NCI-H2196 treated with DMSO at 0.1 percent for 48 hours (cell line): Measurements from ENCODE around the gene GRIN2A.

ENCODE experiments used
- DNase-seq: peaks from one replicate; lab custom pipeline; 2025; ENCODE audit not compliant: unreplicated experiment; lab: John Stamatoyannopoulos, UW

The GRIN2A gene

DNA sequence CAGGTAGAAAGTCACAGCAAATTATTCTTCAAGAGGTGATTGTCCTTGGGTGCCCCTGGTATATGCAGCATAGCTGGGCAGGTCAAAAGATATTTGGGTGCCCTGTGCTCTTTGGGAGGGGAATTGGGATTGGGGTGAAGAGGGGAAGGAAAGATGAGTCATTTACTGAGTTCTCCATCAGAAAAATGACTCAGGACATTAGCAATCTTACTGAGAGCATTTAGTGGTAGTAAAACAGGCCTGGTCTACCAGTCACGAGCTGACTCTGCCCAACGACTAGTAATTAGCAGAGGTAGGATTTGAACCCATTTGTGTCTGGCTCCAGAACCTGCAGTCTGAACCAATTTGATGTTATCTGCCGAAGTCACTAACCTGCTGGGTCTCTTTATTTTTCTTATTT lies 6.0 kb upstream of the GRIN2A start:
- no peak for DNase-seq

DNA sequence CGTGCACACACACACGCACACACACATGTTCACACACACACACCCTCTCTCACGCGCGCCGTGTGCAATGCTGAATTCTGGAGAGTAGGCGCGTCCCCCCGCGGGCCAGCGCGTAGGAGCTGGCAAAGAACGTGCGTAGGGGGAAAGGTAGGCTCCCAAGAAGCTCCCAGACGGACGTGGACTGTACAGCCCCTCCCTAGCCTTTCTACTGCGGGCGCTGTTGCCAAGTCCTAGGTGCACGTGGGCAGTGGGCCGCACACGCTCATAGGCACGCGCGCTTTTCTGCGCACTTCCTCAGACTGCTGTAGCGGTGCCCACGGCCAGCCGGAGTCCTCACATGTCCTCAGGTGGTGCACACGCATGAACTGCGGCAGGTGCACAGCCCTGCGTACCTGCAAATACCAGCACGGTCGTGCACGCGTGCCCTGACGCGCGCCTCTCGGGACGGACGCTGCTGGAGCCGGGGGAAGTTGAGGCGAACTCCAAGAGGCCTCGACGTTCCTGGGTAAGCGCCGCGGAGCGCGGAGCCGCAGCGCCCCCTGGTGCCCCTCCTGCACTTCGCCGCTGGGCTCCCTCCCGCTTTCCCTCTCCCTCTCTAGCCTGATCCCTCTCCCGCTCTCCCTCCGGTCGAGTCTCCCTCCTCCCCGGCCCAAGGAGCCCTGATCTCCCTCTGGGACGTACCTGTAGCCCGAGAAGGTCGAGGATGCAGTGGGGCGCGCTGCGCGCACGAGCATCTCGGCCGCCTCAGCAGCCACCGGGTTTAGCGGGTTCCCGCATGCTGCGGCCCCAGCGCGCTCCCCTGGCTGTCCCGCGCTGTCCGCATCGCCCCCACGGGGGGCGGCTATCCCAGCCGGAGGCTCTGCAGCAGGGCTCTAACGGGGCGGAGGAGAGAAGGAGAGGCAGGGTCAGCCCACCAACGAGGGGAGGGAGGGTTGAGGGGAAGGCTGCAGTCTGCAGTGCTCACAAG lies 749 bp downstream of the GRIN2A start:
- DNase-seq: no peak

DNA sequence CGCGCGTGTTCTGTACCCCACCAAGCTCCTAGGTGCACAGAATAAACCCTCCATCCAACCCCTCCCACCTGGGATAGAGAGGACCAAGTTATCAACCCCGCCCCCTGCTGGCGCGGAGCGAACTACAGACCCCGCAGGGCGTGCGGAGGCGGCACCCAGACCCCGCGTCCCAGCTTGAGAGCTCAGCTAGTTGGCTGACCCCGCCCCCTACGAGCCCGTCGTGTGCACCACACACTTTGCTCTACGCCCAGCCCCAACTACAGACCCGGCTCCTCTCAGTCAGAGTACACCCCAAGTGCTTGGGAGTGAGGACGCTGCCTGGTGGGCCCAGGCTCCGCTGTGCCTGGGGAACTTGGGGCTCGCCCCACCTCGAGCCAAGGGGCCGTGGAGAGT lies 1.5 kb downstream of the GRIN2A start:
- DNase-seq: no peak

DNA sequence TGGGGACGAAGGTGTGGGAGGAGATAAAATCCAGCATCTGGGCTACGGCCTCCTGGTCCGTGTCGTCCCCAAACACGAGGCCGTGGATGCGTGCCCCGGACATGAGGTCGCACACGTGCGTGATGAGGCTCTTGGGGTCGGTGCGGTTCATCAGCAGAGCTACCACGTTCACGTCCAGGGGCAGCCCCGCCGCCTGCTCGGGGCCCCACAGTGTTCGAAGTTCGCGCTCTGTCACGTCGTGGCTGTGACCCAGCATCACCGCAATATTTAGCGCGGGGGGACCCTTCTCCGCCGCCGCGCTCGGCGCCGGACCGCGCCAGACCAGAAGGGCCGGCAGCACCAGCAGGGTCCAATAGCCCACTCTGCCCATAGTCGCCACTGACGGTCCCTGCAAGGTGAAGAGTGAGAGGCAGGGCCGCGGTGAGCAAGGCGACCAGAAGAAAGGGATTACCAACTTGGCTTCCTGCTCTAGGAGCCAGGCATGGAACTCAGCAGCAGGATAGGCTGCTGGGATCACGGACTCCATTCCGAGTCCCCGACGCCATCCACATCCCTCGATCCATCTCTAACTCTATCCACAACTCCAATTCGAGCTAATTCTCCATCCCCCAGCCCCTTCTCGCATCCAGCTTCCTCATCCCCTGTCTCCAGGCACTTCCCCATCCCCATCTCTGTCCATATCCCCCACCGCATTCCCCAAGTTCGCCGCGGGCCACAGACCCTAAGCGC lies 2.0 kb downstream of the GRIN2A start:
- no peak for DNase-seq

DNA sequence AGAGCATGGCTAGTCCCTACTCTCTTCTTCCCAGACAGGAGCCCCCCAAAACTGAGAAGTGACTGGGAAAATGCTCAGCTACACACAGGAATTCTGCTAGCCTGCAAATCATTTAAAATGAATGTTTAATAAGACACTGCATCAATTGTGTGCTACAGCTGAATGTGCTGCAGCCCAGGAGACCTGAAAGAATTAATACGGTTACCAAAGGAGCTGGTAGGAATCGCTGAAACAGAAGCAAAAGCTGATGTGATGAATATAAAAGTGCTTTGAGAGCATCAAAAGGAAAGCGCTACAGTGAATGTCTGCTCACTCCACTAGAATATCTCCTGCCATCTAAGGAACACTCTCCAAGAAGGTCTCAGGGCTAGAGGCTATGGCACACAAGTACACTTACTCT lies 3.7 kb downstream of the GRIN2A start:
- DNase-seq: no peak

DNA sequence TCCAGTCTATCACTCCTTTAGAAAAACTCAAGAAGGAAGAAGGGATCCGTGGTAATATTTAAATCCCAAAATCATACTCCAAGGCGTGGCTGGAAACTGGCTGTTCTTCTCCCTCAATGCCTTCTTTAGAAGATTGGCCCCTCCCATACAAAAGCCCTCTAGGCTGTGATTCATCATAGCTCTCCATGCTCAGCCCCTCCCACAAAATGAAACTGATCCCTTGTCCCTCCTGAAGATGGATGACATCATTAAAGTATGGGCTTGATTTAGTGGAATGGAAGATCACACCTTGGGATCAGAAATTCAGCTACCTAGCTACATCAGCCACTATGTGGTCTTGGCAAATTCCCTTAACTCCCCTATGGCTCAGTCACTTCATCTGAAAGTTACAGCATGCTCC lies 4.1 kb downstream of the GRIN2A start:
- DNase-seq: no peak

DNA sequence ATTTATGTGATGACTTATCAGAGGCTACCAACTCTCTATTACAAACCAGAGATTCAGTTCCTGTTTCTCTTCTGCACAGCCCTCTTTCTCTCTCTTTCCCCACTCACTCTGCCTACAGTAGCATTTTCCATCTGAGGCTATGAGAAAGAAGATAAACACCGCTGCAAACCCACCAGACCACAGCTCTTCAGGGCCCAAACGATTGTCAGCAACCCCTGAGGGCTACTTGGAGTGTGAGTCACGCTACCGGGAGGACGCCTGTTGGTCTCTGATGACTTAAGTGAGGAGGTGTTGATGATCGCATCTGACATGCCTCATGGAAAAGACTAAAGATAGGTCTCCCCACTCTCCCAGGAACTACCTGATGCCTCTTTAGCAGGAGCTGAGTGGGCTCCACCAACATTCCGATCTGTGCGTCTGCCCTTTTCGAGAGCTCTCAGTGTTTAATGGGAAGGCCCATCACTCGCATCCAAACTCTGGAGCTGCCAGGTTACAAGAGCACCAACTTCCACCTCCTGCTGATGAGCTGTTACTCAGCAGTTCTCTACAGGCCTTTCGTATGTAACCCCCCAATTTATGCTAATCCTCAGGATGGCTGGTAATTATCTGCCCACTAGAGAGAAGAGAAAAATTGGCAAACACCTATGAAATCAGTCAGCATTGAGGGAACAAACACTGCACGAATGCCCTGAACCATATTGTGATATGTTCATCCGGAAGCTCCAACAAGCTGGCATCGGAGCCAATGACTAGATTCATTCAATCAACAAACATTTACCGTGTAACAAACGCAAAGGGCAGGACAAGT lies 9.2 kb downstream of the GRIN2A start:
- DNase-seq: no peak

DNA sequence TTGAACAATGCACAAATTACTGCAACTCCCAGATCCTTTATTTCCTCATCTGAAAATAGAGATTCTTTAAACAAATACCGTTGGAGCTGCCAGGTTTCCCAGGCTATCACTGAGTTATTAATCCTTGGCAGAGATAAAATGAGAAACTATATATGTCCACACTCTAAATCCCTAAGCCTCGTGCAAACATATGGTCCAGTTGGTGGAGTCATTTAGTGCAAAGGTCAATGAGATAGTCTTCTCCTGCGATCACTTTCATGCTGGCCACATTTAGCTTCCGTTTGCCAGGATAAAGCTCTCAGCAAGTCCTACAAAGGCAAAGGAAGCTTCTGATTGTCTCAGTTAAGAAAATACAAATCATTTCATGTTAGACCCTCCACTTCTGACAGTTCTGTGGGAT lies 11.0 kb downstream of the GRIN2A start:
- no peak for DNase-seq

DNA sequence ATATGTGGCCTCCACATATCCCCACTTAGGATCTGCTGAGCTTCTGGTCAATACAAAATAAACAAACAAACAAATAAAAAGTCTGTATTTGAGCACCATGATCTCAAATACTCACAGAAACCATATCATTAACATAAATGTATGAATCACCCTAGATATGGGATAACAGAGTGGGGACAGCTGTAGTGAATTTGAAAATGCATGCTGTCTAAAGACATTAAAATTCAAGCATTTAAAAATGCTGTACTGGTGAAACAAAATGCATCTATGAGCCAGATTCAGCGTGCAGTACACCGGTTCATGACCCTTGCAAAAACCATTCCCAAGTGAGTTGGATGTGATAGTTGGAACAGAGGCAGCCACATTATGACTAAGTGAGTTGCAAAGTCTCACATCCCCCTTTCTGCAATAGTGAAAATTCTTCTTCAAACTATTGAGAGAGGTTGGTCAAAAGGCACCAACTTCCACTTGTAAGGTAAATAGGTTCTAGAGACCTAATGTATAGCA lies 12.3 kb downstream of the GRIN2A start:
- no peak for DNase-seq

DNA sequence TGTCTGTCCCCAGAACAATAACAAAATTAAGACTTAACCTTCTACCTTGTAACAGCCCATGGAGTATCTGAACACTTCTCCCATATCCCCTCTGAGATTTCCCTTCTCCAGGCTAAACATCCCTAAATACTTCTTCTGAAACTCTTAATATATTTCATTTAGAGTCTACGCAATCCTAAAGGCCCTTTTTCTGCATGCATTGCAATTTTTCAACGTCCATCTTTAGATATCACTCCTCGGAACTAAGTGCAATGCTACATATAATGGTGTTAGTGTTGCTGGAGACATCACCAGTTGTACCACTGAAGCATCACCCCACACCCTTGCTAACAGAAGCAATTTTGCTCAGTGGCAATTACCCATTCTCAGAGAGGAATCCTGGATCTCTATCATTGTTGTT lies 13.2 kb downstream of the GRIN2A start:
- DNase-seq: no peak

DNA sequence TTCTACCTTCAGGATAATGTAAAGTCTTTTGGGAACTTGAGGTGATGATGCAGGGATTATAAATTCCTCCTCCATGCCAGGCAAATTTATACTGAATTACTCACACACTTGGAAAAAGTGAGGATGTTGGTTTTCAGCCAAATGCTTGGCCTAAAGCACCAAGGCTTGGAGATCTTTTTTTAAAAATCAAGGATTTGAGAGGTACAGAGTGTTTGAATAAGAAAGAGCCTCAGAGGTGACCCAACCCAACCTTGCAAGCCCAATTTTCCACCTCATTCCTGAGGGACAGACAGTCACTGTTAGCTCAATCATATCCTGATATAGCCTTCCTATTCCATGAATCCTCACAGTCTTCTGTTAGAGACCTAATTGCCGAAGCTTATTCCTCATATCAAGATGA lies 14.0 kb downstream of the GRIN2A start:
- DNase-seq: no peak

DNA sequence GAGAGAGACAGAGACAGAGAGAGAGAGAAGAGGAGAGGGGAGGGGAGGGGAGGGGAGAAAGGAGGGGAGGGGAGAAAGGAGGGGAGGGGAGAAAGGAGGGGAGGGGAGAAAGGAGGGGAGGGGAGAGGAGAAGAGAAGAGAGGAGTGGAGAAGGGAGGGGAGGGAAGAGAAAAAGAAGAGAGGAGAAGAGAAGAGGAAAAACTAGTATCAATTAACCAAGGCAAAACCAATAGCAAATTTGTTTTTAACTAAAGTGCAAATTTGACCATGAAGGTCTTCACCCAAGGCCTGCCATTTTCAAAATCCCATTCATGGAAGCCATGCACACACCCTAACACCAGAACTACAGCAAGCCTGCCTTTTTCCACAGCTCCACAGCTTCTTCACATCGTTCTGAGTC lies 16.6 kb downstream of the GRIN2A start:
- DNase-seq: no peak

DNA sequence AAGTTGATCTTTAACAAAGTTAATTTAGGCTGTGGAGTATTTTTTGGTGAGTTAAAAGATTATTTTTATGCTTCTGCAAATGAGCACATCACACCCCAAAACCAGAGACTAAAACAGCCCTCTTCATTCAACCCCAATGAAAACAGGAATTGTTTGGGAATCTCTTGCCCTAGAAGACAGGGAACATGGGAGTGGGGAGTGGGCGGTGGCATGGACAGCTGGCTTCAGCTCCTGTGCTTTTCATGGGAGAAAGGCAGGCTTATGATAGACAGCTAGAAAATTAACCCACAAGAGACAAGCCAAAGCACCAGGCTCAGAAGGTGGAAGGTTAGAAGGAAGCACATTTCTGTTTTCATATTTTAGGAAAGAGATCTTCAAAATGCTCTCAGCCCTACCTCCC lies 19.2 kb downstream of the GRIN2A start:
- DNase-seq: no peak

DNA sequence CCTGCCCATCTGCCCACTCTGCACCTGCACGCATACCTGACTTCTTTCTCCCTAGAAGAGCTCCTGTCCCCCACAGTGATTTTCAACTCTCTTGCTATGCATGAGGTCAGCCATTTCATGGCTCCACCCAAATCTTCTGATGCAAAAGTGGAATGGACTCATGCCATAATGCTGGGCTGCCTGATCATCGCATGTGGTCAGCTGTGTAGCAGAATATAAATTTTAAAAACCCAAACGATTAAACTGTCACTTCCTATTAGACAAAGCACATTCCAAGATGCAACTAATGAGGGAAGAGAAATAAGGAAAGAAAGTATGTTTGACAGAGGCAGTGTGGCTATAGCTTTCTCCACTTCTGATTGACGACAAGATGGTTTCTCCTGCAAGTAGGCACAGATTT lies 26.1 kb downstream of the GRIN2A start:
- DNase-seq: no peak

DNA sequence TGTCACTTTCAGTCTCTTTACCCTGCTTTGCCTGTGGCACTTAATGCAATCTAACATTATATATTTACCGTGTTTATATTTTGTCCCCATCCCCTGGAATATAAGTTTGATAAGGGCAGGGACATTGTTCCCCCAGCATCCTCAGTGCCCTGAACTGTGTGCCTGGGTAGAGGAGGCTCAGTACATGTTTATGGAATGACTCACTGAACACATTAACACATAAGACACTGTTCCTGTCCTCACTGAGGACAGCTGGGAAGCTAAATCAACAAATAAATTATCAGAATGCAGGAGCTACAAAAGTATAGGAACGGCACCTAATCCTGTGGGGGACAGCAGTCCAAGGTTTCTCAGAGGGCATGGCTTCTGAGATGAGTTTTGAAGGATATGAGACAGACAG lies 27.8 kb downstream of the GRIN2A start:
- DNase-seq: no peak

DNA sequence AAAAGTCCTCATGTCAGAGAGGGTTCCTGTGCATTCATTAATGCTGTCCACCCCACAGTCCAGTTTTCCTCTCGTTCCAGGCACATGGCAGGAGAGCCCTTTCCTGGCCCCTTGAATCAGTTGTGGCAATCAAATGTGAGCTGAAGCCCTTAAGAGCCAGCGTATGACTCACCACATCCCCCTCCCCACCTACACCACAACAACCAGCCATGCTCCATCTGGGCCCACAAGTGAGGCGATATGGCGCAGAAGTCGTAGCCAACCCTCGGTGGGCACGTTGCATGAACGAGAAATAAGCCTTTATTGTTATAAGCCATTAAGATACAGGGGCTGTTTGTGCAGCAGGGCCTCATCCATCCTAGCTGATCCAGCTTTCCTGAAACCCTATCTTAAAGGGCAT lies 28.2 kb downstream of the GRIN2A start:
- no peak for DNase-seq

DNA sequence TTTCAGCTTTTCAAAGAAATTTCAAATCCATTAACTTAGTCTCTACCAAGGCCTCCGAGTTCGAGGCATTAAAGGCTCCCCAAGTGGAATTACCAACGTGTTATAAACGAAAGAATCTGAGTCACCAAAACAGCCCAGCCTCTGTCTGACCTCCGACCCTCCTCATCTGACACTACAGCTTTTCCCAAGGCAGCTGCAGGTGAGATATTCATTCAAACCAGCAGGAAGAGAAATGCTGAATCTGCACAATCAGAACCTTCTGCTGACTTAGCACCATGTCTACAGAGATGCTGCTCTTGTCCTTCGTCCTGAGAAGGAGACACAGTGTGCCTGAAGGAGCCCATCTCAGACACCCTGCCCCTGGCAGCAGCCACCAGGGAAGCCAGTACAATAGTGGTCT lies 30.5 kb downstream of the GRIN2A start:
- DNase-seq: no peak

DNA sequence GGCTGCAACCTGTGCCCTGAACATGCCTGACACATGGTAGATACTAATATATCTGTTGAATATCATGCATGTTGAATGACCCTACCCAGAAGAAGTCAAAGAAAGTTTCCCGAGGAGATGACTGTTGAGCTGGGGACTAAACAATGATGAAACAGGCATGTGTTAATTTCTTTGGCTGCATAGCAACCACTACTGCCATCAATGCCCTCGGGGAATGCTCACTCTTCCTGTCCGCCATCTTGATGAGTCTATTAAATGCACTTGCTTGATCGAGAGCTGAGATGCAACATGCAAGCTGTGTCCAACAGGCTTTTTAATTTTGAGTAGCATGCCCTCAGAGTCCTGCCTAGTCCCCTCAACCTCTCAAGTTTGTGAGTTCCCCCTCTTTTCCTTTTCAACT lies 31.3 kb downstream of the GRIN2A start:
- DNase-seq: no peak

DNA sequence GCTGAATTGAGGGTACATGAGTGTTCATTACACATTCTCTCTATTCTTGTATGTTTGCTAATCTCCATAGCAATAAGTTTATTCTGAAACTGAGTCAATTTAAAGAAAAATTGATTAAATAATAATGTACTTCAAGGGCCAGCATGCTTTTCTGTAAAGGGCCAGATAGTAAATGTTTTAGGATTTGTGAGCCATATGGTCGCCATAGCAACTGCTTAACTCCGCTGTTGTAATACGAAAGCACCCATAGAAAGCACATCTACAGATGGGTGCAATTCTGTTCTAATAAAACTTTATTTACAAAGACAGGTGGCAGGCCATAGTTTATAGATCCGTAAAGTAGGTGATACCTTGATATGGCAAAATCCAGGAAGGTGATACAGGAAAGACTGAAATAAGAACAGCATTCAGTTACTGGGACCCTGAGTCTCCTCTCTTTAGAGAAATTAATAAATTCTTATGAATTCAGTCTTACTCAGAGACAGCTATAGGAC lies 36.6 kb downstream of the GRIN2A start:
- DNase-seq: no peak

DNA sequence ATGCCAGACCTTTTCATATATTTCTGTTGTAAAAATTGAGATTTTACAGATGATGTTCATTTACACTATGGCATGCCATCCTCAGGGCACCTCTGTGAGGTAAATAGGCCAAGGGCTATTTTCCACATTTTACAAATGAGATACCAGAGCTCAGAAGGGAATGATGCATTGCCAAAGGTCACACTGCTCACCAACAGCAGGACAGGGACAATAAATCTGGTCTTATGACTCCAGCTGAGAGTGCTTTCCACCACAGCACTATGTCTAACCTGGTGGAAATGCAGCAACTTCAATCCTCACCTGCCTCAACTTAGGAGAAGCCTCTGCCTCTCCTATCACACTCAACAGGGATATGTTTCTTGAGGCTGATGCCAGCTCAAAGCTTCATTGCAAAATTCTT lies 40.6 kb downstream of the GRIN2A start:
- no peak for DNase-seq

DNA sequence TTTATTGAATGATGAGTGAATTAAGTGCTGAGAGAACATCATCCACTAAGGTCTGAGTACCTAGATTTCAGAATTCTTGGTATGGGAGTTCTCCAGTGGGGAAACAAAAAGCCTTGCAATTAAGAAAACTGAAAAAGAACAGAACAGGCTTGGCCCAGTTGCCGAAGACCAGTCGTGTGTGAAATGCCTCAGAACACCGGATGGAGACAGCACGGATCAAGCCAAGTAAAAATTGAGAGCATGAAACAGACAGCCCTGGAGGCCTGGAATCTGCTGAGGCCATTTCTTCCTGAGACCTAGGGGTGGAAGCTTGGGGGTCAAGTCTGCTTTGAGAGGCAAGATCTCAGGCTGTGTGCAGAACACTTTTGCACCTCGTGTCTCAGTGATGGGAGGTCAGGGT lies 43.3 kb downstream of the GRIN2A start:
- DNase-seq: no peak
